Transverse colon (tissue), 4 donors: ENCODE data around the gene NYNRIN.

ENCODE experiments used
- EP300 ChIP-seq: sonication (generic); formaldehyde crosslinking; IDR thresholded peaks from one replicate; pipeline ENCODE4 v1.6.1; 2017; ENCODE audit warnings: antibody characterized with exemption, low read depth
- POLR2A ChIP-seq: fragments of 450-650 bp; IDR thresholded peaks from one replicate; pipeline ENCODE4 v1.6.1; 2016; ENCODE audit warnings: antibody characterized with exemption, mild to moderate bottlenecking, moderate library complexity
- POLR2AphosphoS5 ChIP-seq, 3 donors: sonication (generic); formaldehyde crosslinking; IDR thresholded peaks; one replicate each; pipeline ENCODE4 v1.6.1; 2016; ENCODE audit warnings: antibody characterized with exemption in 3 of 3
- TF ChIP-seq, protein P1 (sequence below), 5 experiments: fragments of 200-600 bp in 3 of 5; fragments of 450-650 bp in 2 of 5; sonication (generic) in 3 of 5; IDR thresholded peaks; 1 replicate in 2 of 5; 2 replicates in 3 of 5; pipeline ENCODE4 v1.5.1; 2016 to 2017; ENCODE audit warnings: antibody characterized with exemption in 5 of 5, inconsistent platforms in 3 of 5, mild to moderate bottlenecking in 2 of 5, moderate library complexity in 1 of 5

DNA sequence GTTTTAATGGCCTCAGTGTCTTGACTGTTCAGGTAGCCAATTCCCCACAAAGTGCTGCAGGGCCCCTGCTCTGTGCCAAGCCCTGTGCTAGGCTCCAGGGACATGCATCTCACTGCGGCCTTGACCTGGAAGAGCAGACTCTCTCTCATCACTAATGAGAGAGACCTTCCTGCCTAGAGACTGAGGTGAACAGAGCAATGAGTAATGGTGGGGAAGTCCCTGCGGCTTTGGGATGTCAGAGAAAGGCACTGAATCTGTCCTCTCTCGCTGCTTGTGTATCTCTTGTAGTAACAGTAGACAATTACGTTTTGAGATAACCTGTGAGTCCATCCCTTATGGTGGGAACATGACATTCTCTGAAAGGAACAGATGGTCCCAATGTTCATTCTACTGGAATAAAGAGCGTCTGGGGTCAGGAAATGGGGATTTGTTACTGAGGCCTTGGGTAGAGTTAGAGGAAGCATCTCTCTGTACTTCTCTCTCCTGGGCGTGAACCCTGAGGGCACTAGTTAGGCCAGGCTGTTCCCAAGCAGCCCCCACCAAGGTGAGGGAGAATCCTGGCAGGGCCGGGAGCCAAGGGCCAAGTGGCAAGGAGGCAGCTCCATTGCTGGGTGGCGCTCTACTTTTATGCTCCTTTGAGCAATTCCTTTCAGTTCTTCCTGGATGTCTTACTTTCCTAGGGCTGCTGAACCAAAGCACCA is 17.3 kb upstream of the NYNRIN start:
- TF ChIP-seq, protein P1, sequence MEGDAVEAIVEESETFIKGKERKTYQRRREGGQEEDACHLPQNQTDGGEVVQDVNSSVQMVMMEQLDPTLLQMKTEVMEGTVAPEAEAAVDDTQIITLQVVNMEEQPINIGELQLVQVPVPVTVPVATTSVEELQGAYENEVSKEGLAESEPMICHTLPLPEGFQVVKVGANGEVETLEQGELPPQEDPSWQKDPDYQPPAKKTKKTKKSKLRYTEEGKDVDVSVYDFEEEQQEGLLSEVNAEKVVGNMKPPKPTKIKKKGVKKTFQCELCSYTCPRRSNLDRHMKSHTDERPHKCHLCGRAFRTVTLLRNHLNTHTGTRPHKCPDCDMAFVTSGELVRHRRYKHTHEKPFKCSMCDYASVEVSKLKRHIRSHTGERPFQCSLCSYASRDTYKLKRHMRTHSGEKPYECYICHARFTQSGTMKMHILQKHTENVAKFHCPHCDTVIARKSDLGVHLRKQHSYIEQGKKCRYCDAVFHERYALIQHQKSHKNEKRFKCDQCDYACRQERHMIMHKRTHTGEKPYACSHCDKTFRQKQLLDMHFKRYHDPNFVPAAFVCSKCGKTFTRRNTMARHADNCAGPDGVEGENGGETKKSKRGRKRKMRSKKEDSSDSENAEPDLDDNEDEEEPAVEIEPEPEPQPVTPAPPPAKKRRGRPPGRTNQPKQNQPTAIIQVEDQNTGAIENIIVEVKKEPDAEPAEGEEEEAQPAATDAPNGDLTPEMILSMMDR (IDR thresholded peaks at IDR 0.05): no peak
- TF ChIP-seq POLR2A: no peak
- TF ChIP-seq POLR2AphosphoS5 (IDR thresholded peaks at IDR 0.05): no peak
- TF ChIP-seq EP300: no peak
